Loucy (cell line): Measurements from ENCODE around the gene PTCD1.

Experiments
- H2AFZ ChIP-seq: fragments of 200-600 bp; sonication (generic); 2 replicates; pipeline ENCODE4 v1.6.0; 2016; ENCODE audit warnings: antibody characterized with exemption, mild to moderate bottlenecking, low read length, moderate library complexity
- H3F3A ChIP-seq: fragments of 200-600 bp; 2 replicates; pipeline ENCODE4 v1.6.0; 2016; ENCODE audit warnings: antibody characterized with exemption, low read depth, mild to moderate bottlenecking
- H3K27me3 ChIP-seq: fragments of 200-600 bp; sonication (generic); 2 replicates; pipeline ENCODE4 v1.6.1; 2014; ENCODE audit warnings: low read length, mild to moderate bottlenecking; ENCODE audit not compliant: insufficient read depth, poor library complexity, severe bottlenecking
- H3K36me3 ChIP-seq: fragments of 200-600 bp; sonication (generic); 2 replicates; pipeline ENCODE4 v1.6.1; 2016; ENCODE audit warnings: low read length; ENCODE audit not compliant: insufficient read depth
- H3K4me1 ChIP-seq: fragments of 200-600 bp; sonication (generic); 2 replicates; pipeline ENCODE4 v1.5.1; 2014; ENCODE audit warnings: low read length, mild to moderate bottlenecking; ENCODE audit not compliant: insufficient read depth, poor library complexity, severe bottlenecking
- H3K4me2 ChIP-seq: fragments of 200-600 bp; sonication (generic); 2 replicates; pipeline ENCODE4 v1.6.0; 2014; ENCODE audit warnings: antibody characterized with exemption, low read length, low read depth, mild to moderate bottlenecking; ENCODE audit not compliant: poor library complexity, severe bottlenecking
- H3K4me3 ChIP-seq: fragments of 200-600 bp; sonication (generic); 2 replicates; pipeline ENCODE4 v1.5.1; 2014; ENCODE audit warnings: low read length, mild to moderate bottlenecking, mixed read lengths; ENCODE audit not compliant: poor library complexity, severe bottlenecking
- H3K79me2 ChIP-seq: fragments of 200-600 bp; sonication (generic); 2 replicates; pipeline ENCODE4 v1.6.1; 2014; ENCODE audit warnings: low read length; ENCODE audit not compliant: insufficient read depth
- H3K9ac ChIP-seq: fragments of 200-600 bp; sonication (generic); 2 replicates; pipeline ENCODE4 v1.6.0; 2014; ENCODE audit warnings: mild to moderate bottlenecking, low read depth, low read length, moderate library complexity; ENCODE audit not compliant: poor library complexity, severe bottlenecking
- H3K9me2 ChIP-seq: fragments of 200-600 bp; sonication (generic); replicated peaks from 2 replicates; pipeline ENCODE4 v1.6.1; 2016; ENCODE audit warnings: low read depth, low read length, mixed read lengths
- H3K9me3 ChIP-seq: fragments of 200-600 bp; sonication (generic); 2 replicates; pipeline ENCODE4 v1.6.1; 2014; ENCODE audit warnings: mild to moderate bottlenecking, antibody characterized with exemption, low read length, low read depth; ENCODE audit not compliant: insufficient read depth
- H4K20me1 ChIP-seq: fragments of 200-600 bp; sonication (generic); 2 replicates; pipeline ENCODE4 v1.6.0; 2014; ENCODE audit warnings: antibody characterized with exemption, low read length, mild to moderate bottlenecking; ENCODE audit not compliant: insufficient read depth, poor library complexity, severe bottlenecking
- EZH2phosphoT487 ChIP-seq: fragments of 200-600 bp; IDR thresholded peaks from 2 replicates; pipeline ENCODE4 v1.6.1; 2018; ENCODE audit warnings: antibody characterized with exemption, mild to moderate bottlenecking, moderate library complexity, borderline replicate concordance
- TF ChIP-seq, protein P1 (sequence below): fragments of 200-600 bp; sonication (generic); conservative IDR thresholded peaks from 2 replicates; pipeline ENCODE4 v1.5.1; 2014; ENCODE audit warnings: mild to moderate bottlenecking, antibody characterized with exemption, low read length

PTCD1 gene

GRCh38 chr7:99392659-99393354 lies 45.8 kb downstream of the PTCD1 start:
- no peaks in the 10 kb centered on the region for H3K27me3 ChIP-seq
- no peaks in the 10 kb centered on the region for H3K9me2 ChIP-seq
- no peaks in the 10 kb centered on the region for H3K9me3 ChIP-seq
- no peaks in the 10 kb centered on the region for H4K20me1 ChIP-seq
- no peak overlapping the region for H2AFZ ChIP-seq
- H3K4me1 ChIP-seq: no peaks in the 10 kb centered on the region
- H3F3A ChIP-seq: no peaks in the 10 kb centered on the region
- no peak overlapping the region for H3K9ac ChIP-seq
- no peak overlapping the region for H3K4me3 ChIP-seq
- H3K36me3 ChIP-seq: peaks cover 83% of the 10 kb centered on the region; the same call in 1 of the 2 replicates
- H3K4me2 ChIP-seq: no peak overlapping the region
- no peaks in the 10 kb centered on the region for H3K79me2 ChIP-seq
- no peak for TF ChIP-seq EZH2phosphoT487
- TF ChIP-seq, protein P1, sequence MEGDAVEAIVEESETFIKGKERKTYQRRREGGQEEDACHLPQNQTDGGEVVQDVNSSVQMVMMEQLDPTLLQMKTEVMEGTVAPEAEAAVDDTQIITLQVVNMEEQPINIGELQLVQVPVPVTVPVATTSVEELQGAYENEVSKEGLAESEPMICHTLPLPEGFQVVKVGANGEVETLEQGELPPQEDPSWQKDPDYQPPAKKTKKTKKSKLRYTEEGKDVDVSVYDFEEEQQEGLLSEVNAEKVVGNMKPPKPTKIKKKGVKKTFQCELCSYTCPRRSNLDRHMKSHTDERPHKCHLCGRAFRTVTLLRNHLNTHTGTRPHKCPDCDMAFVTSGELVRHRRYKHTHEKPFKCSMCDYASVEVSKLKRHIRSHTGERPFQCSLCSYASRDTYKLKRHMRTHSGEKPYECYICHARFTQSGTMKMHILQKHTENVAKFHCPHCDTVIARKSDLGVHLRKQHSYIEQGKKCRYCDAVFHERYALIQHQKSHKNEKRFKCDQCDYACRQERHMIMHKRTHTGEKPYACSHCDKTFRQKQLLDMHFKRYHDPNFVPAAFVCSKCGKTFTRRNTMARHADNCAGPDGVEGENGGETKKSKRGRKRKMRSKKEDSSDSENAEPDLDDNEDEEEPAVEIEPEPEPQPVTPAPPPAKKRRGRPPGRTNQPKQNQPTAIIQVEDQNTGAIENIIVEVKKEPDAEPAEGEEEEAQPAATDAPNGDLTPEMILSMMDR: no peak

DNA sequence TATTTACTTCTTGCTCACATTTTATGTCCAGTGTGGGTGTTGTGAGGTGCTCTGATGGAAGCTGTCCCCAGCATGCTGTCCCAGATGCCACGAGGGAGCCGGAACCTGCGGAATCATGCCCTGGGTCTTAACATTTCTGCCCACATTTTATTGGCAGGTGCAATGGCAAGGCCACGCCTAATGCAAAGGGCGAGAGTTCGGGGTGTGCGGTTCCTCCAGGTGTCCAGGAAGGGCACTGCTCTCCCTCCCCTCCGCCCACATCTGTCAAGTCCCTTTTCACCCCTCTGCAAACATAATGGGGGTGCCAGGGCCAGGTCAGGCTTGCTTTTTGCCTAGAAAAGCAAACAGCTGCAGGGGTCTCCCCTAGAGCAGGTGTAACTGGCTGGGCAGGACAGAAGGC lies 46.6 kb downstream of the PTCD1 start:
- no peak for TF ChIP-seq EZH2phosphoT487
- TF ChIP-seq, protein P1: no peak
- Histone ChIP-seq H3K27me3 (no peaks in the 10 kb centered on the region), H3K4me1 (no peaks in the 10 kb centered on the region), H3K9ac (no peak overlapping the region), H3K36me3 (peaks cover 77% of the 10 kb centered on the region; the same call in 1 of the 2 replicates), H3K9me3 (no peaks in the 10 kb centered on the region), H3F3A (no peaks in the 10 kb centered on the region), H4K20me1 (no peaks in the 10 kb centered on the region), H2AFZ (no peak overlapping the region), H3K79me2 (no peaks in the 10 kb centered on the region), H3K4me3 (no peak overlapping the region), H3K4me2 (no peak overlapping the region), H3K9me2 (no peaks in the 10 kb centered on the region)

- no peaks in the 10 kb centered on the region for H3K4me1 ChIP-seq
- no peak overlapping the region for H3K9ac ChIP-seq
- no peaks in the 10 kb centered on the region for H3K27me3 ChIP-seq
- H3K9me3 ChIP-seq: no peaks in the 10 kb centered on the region
- no peaks in the 10 kb centered on the region for H4K20me1 ChIP-seq
- no peak overlapping the region for H3K4me2 ChIP-seq
- H3F3A ChIP-seq: no peaks in the 10 kb centered on the region
- H2AFZ ChIP-seq: no peak overlapping the region
- H3K79me2 ChIP-seq: no peaks in the 10 kb centered on the region
- no peak overlapping the region for H3K4me3 ChIP-seq
- H3K36me3 ChIP-seq: peaks cover 69% of the 10 kb centered on the region; the same call in 1 of the 2 replicates
- no peak for TF ChIP-seq EZH2phosphoT487
- TF ChIP-seq, protein P1: no peak
- H3K9me2 ChIP-seq: no peaks in the 10 kb centered on the region
These were observed 47.5 kb downstream of the PTCD1 start for GRCh38 chr7:99390941-99391602.
